K562 (cell line): ENCODE results near the gene OOSP1.

Source experiments
- ARNT ChIP-seq, 2 experiments: fragments of 450-650 bp; IDR thresholded peaks; 2 replicates each; pipeline ENCODE4 v1.6.1; 2016; ENCODE audit warnings: mild to moderate bottlenecking in 1 of 2
- CTCF ChIP-seq, 3 experiments: IDR thresholded peaks in 2 of 3; conservative IDR thresholded peaks in 1 of 3; 2 replicates each; pipeline ENCODE4 v1.5.1; 2011 to 2012; ENCODE audit warnings: low read length in 3 of 3, mild to moderate bottlenecking in 3 of 3, control low read depth in 2 of 3, improper control_type of control experiment in 1 of 3, inconsistent platforms in 1 of 3, low read depth in 1 of 3, mixed read lengths in 1 of 3, moderate library complexity in 1 of 3; ENCODE audit not compliant: insufficient read depth in 2 of 3
- GABPA ChIP-seq: fragments of 200-800 bp; sonication (Bioruptor generic); conservative IDR thresholded peaks from 2 replicates; pipeline ENCODE4 v1.6.1; 2016; ENCODE audit warnings: low read depth, missing genetic modification characterization, missing compliant biosample characterization
- NFIC ChIP-seq: fragments of 450-650 bp; IDR thresholded peaks from 2 replicates; pipeline ENCODE4 v1.6.1; 2017; ENCODE audit warnings: mild to moderate bottlenecking, inconsistent platforms
- POLR2A ChIP-seq: fragments of 450-650 bp; conservative IDR thresholded peaks from 2 replicates; pipeline ENCODE4 v1.6.1; 2016
- POLR2AphosphoS5 ChIP-seq: IDR thresholded peaks from 2 replicates; pipeline ENCODE4 v1.6.1; 2011; ENCODE audit warnings: mild to moderate bottlenecking, low read depth, low read length, moderate library complexity; ENCODE audit not compliant: control insufficient read depth, insufficient read depth
- TARDBP ChIP-seq: fragments of 450-650 bp; IDR thresholded peaks from 2 replicates; pipeline ENCODE4 v1.6.1; 2016
- ZNF274 ChIP-seq: IDR thresholded peaks from 2 replicates; pipeline ENCODE4 v1.6.1; 2011; ENCODE audit warnings: low read depth, mild to moderate bottlenecking, low read length, moderate library complexity, borderline replicate concordance

GRCh38 chr11:59966201-59966600 is 28.0 kb downstream of the OOSP1 start:
- no peak for TF ChIP-seq ARNT (IDR thresholded peaks at IDR 0.05)
- TF ChIP-seq NFIC = no peak
- TF ChIP-seq TARDBP = no peak
- TF ChIP-seq CTCF (IDR thresholded peaks at IDR 0.05 in 2 of 3, conservative IDR thresholded peaks at IDR 0.05 in 1 of 3; ENCODE audit: insufficient read depth in 2 of 3, low read depth in 1 of 3, low read length in 3 of 3) = no peak
- no peak for TF ChIP-seq POLR2A
- TF ChIP-seq ZNF274 = no peak
- TF ChIP-seq GABPA (tag) = no peak
- TF ChIP-seq POLR2AphosphoS5 = no peak
